RWPE2 (cell line): ENCODE measurements around the gene OR1B1.
"Not testable (repeated sequence)": the region's sequence is repeated elsewhere in the genome, so short reads cannot be mapped to it uniquely, and the experiment has no call there.

Experiments used
- ATAC-seq: fragments of 200-7000 bp; cut with Tn5 transposase; 3 replicates; pipeline ENCODE4 v1.9.1; 2021; ENCODE audit warnings: low read depth
- DNase-seq: peaks from one replicate; pipeline ENCODE4 v3.0.0-alpha.2; 2020; ENCODE audit warnings: low spot score
- H3K27ac ChIP-seq: fragments of 450-650 bp; 2 replicates; pipeline ENCODE4 v1.5.1; 2017; ENCODE audit warnings: mild to moderate bottlenecking; ENCODE audit not compliant: poor library complexity, severe bottlenecking
- H3K27me3 ChIP-seq: fragments of 250-450 bp; sonication (Bioruptor Pico); 2 replicates; pipeline ENCODE4 v1.5.1; 2021; ENCODE audit warnings: mild to moderate bottlenecking, moderate library complexity; ENCODE audit not compliant: insufficient read depth, poor library complexity, severe bottlenecking
- H3K36me3 ChIP-seq: fragments of 250-450 bp; sonication (Bioruptor Pico); 2 replicates; pipeline ENCODE4 v1.5.1; 2020; ENCODE audit warnings: low read depth, mild to moderate bottlenecking, moderate library complexity
- H3K4me1 ChIP-seq: fragments of 250-450 bp; sonication (Bioruptor Pico); 2 replicates; pipeline ENCODE4 v1.5.1; 2021; ENCODE audit warnings: mild to moderate bottlenecking, moderate library complexity; ENCODE audit not compliant: insufficient read depth, poor library complexity, severe bottlenecking
- H3K4me3 ChIP-seq: fragments of 250-450 bp; sonication (Bioruptor Pico); 2 replicates; pipeline ENCODE4 v1.5.1; 2021; ENCODE audit warnings: mild to moderate bottlenecking, moderate library complexity; ENCODE audit not compliant: severe bottlenecking
- H3K9me3 ChIP-seq: fragments of 250-450 bp; sonication (Bioruptor Pico); 2 replicates; pipeline ENCODE4 v1.5.1; 2021; ENCODE audit warnings: mild to moderate bottlenecking, moderate library complexity; ENCODE audit not compliant: severe bottlenecking
- CTCF ChIP-seq: fragments of 450-650 bp; IDR thresholded peaks from one replicate; pipeline ENCODE4 v1.5.1; 2017; ENCODE audit warnings: mild to moderate bottlenecking, moderate library complexity; ENCODE audit not compliant: poor library complexity, severe bottlenecking

Gene OR1B1

GRCh38 chr9:122606587-122606986 is 50.8 kb downstream of the OR1B1 start:
- ATAC-seq (no peak), DNase-seq (no peak)
- peaks cover 4% of the 10 kb centered on the region for H3K27me3 ChIP-seq
- no peaks in the 10 kb centered on the region for H3K9me3 ChIP-seq
- no peaks in the 10 kb centered on the region for H3K4me1 ChIP-seq
- TF ChIP-seq CTCF = no peak
- no peaks in the 10 kb centered on the region for H3K36me3 ChIP-seq
- H3K4me3 ChIP-seq = no peak overlapping the region
- no peak overlapping the region for H3K27ac ChIP-seq

GRCh38 chr9:122605691-122606090 is 51.7 kb downstream of the OR1B1 start:
- H3K4me3 ChIP-seq = no peak overlapping the region
- no peak for DNase-seq
- H3K27me3 ChIP-seq = peaks cover 4% of the 10 kb centered on the region
- no peak for TF ChIP-seq CTCF
- ATAC-seq = no peak
- H3K4me1 ChIP-seq = no peaks in the 10 kb centered on the region
- H3K9me3 ChIP-seq = no peaks in the 10 kb centered on the region
- no peak overlapping the region for H3K27ac ChIP-seq
- no peaks in the 10 kb centered on the region for H3K36me3 ChIP-seq

- not testable (repeated sequence) for H3K27me3 ChIP-seq, DNase-seq, H3K9me3 ChIP-seq, H3K4me1 ChIP-seq, H3K4me3 ChIP-seq, H3K27ac ChIP-seq, H3K36me3 ChIP-seq, ATAC-seq
Measured at GRCh38 chr9:122583284-122583683, 74.1 kb downstream of the OR1B1 start, which contains the start of gene OR1L8. OR1L8 (minus strand) TSS chr9:122583384; CDS start chr9:122568477, 14,907 bp downstream.

GRCh38 chr9:122580360-122580759 is 77.1 kb downstream of the OR1B1 start:
- H3K27me3 ChIP-seq = no peaks in the 10 kb centered on the region

GRCh38 chr9:122579874-122580273 is 77.6 kb downstream of the OR1B1 start:
- Histone ChIP-seq H3K27ac (no peak overlapping the region), H3K36me3 (no peaks in the 10 kb centered on the region; the same call in 1 of the 2 replicates), H3K27me3 (no peaks in the 10 kb centered on the region), H3K9me3 (no peaks in the 10 kb centered on the region), H3K4me1 (peaks cover 8% of the 10 kb centered on the region), H3K4me3 (no peak overlapping the region)
- no peak for TF ChIP-seq CTCF
- DNase-seq (no peak), ATAC-seq (no peak)

More at GRCh38 chr9:122580360-122580759, 77.1 kb downstream of the OR1B1 start:
- Histone ChIP-seq H3K4me1 (peaks cover 8% of the 10 kb centered on the region), H3K4me3 (no peak overlapping the region), H3K36me3 (no peaks in the 10 kb centered on the region; the same call in 1 of the 2 replicates), H3K9me3 (no peaks in the 10 kb centered on the region), H3K27ac (no peak overlapping the region)
- ATAC-seq (peak; percentile 93), DNase-seq (no peak)
- TF ChIP-seq CTCF = no peak
